ENCODE measurements around the gene FOXF2. TPM values are rescaled to one million over a fixed set of nuclear protein-coding genes. Genes with fewer than 3 reads are reported as not detected.
A peak's percentile ranks its signal among the peaks of the same experiment; 100 is the strongest.
"Not testable (repeated sequence)": the region's sequence is repeated elsewhere in the genome, so short reads cannot be mapped to it uniquely, and the experiment has no call there.

FOXF2 gene
- 48.2 and 51.6 TPM in 2 replicates for total RNA-seq (2014; rRNA removed; shearing (Covaris generic))

DNA sequence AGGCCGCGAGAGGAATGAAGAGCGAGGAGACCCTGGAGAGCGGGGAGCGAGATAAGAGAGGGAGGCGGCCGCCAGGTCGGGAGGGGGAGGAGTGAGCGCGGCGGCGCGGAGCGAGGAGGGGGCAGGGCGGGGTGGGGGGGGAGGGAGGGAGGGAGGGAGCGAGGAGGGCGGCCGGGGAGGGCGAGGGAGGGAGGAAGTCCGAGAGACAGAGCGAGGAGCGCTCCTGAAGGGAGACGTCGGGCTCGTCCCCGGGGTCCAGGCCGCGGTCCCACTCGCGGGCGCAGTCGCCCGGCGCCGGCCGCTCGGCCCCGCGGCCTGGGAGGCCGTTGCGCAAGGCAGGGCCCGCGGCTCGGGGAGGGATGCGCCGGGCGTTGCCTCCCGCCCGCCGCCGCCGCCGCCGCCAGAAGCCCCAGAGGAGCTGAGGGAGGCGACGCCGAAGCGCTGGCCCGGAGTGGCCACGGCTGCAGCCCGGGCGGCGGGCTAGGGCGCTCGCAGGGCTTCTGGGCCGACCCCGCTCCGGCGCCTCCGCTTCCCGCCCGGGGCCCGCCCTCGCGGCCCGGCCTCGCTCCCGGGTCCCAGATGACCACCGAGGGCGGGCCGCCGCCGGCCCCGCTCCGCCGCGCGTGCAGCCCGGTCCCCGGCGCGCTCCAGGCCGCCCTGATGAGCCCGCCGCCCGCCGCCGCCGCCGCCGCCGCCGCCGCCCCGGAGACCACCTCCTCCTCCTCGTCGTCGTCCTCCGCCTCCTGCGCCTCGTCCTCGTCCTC is at the start of gene FOXF2:
Gene FOXF2 (plus strand): TSS at position 208 of the 764 bp plus-strand sequence. CDS start 372 bp downstream, at position 580.
- DNase-seq (ENCODE audit: low read depth in 1 of 2, low spot score in 2 of 2), result peak in 1 of 2 experiments; percentile 92
- H3K4me1 ChIP-seq (replicated peaks), result peaks cover 36% of the 10 kb centered on the region
- peak within 1 kb of the TSS; percentile 67 for H3K27ac ChIP-seq
- H3K36me3 ChIP-seq, result peaks cover 52% of the 10 kb centered on the region
- no peaks in the 10 kb centered on the region for H3K27me3 ChIP-seq (replicated peaks)
- H3K9me3 ChIP-seq (replicated peaks), result no peaks in the 10 kb centered on the region
- H3K4me3 ChIP-seq, result peak within 1 kb of the TSS; percentile 83

DNA sequence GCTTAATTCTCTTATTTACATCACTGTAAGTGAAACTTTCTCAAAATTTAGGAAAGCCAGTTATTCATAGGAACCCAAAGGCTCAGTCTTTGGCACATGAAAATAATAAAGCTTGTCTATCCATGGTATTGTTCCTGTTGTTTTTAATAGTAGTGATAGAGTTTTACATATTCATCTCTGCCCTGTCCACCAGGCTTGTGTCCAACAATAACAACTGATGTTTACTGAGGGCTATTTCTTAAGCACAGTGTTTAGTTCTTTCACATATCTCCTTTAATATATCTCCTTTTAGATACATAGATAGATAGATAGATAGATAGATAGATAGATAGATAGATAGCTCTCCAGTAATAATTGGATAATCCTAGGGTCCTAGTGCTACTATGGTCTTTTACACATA is 43.3 kb upstream of the FOXF2 start:
- H3K36me3 ChIP-seq, result 0 out of 2 replicates have a peak, but pooled peaks cover 3% of the 10 kb centered on the region
- H3K4me1 ChIP-seq (replicated peaks), result peaks cover 11% of the 10 kb centered on the region
- no peak overlapping the region for H3K27ac ChIP-seq
- no peak overlapping the region for H3K4me3 ChIP-seq
- H3K9me3 ChIP-seq (replicated peaks), result peaks cover 3% of the 10 kb centered on the region; the same call in 1 of the 2 replicates
- no peaks in the 10 kb centered on the region for H3K27me3 ChIP-seq (replicated peaks)
- no peak for DNase-seq (ENCODE audit: low read depth in 1 of 2, low spot score in 2 of 2)

- no peaks in the 10 kb centered on the region for H3K27me3 ChIP-seq (replicated peaks)
- peaks cover 11% of the 10 kb centered on the region for H3K4me1 ChIP-seq (replicated peaks)
- peaks cover 4% of the 10 kb centered on the region for H3K9me3 ChIP-seq (replicated peaks)
- no peak for DNase-seq (ENCODE audit: low read depth in 1 of 2, low spot score in 2 of 2)
- 0 out of 2 replicates have a peak, but pooled peaks cover 3% of the 10 kb centered on the region for H3K36me3 ChIP-seq
- H3K4me3 ChIP-seq, result no peak overlapping the region
- H3K27ac ChIP-seq, result no peak overlapping the region
Observed at GRCh38 chr6:1346558-1347091, 42.8 kb upstream of the FOXF2 start.

DNA sequence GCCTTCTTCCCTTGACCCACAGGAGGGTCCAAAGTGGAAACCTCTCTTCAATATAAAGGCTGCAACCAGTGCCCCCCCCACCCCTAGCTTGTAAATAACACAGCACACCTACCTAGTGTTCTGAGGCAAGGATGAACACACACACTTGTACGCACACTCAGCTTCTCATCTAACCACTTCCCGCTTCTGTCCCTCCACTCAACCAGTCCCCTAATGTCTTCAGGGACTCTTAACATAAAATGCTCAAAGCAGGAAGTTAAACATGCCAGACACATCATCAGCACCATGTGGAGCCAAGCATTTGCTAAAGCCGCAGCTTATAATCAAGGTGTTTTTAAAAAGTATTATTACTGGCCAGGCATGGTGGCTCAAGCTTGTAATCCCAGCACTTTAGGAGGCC is 42.2 kb upstream of the FOXF2 start:
- Histone ChIP-seq H3K36me3 (0 out of 2 replicates have a peak, but pooled peaks cover 3% of the 10 kb centered on the region), H3K27ac (no peak overlapping the region)

DNA sequence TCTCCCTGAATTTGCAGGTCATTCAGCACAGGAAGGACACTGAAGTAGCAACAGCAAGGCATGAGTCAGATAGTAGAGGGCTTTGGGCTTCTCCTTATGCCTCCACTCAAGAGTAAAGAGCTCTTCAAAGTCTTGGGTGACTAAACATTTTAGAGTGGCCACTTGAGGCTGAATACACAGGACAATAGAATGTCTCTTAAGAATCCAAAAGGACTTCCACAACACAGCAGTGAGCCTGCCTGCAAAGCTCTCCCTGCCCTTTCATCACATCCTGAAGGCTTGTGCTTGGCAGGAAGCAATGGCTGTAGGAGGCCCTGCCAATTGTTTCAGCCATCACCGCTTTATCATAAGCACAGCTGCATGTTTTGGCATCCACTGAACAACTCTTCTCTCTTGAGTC is 40.7 kb upstream of the FOXF2 start:
- Histone ChIP-seq H3K4me3 (no peak overlapping the region), H3K4me1 (replicated peaks) (peaks cover 11% of the 10 kb centered on the region), H3K27me3 (replicated peaks) (no peaks in the 10 kb centered on the region), H3K9me3 (replicated peaks) (peaks cover 10% of the 10 kb centered on the region), H3K27ac (no peak overlapping the region), H3K36me3 (0 out of 2 replicates have a peak, but pooled peaks cover 3% of the 10 kb centered on the region)
- peak; percentile 62 to 64 for DNase-seq (ENCODE audit: low read depth in 1 of 2, low spot score in 2 of 2)

More for the DNA sequence above, 42.2 kb upstream of the FOXF2 start:
- H3K27me3 ChIP-seq (replicated peaks), result no peaks in the 10 kb centered on the region
- H3K4me3 ChIP-seq, result no peak overlapping the region
- peaks cover 9% of the 10 kb centered on the region for H3K9me3 ChIP-seq (replicated peaks)
- H3K4me1 ChIP-seq (replicated peaks), result peaks cover 11% of the 10 kb centered on the region
- no peak for DNase-seq (ENCODE audit: low read depth in 1 of 2, low spot score in 2 of 2)

DNA sequence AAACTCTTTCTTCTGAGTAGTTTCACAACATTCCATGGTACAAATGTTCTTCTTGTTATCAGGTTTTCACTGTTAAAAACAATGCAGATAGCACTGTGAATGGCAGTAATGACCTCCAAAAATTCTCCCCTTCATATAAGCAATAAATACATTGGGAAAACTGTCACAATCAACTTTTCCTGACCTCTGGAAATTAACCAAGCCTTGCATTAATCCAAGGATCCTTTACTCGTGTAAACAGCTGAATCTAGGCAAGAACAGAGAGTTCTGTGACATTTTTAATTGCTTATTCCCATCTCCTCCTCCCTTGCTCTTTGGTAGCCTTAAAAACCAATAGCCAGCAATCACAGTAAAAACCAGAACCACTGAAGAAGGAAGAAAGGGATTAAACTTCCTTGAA is 39.7 kb upstream of the FOXF2 start:
- Histone ChIP-seq H3K36me3 (no peaks in the 10 kb centered on the region), H3K27me3 (replicated peaks) (no peaks in the 10 kb centered on the region), H3K9me3 (replicated peaks) (peaks cover 6% of the 10 kb centered on the region), H3K4me1 (replicated peaks) (peaks cover 11% of the 10 kb centered on the region), H3K4me3 (no peak overlapping the region), H3K27ac (no peak overlapping the region)
- no peak for DNase-seq (ENCODE audit: low read depth in 1 of 2, low spot score in 2 of 2)

DNA sequence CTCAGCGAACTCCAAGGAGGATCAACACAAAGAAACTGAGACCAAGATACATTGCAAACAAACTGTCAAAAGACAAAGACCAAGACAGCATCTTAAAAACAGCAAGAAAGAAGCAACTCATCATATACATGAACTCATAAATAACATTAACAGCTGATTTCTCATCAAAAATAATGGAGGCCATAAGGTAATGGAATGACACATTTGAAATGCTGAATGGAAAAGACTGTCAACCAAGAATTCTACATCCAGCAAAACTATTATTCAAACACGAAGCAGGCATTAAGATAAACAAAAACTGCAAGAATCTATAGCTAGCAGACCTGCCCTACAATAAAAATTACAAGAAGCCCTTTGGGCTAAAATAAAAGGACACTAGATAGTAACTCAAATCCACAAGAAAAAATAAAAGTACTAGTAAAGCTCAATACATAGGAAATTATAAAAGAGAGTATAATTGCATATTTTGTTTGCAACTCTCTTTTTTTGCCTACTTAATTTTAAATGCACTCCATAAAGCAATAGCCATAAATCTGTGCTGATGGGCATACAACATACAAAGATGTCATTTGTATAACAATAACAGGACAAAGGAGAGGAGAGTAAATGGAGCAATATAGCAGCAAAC is 37.9 kb upstream of the FOXF2 start:
- no peak overlapping the region for H3K4me3 ChIP-seq
- H3K4me1 ChIP-seq (replicated peaks), result peaks cover 10% of the 10 kb centered on the region
- no peaks in the 10 kb centered on the region for H3K27me3 ChIP-seq (replicated peaks)
- no peak overlapping the region for H3K27ac ChIP-seq
- DNase-seq (ENCODE audit: low read depth in 1 of 2, low spot score in 2 of 2), result no peak
- H3K36me3 ChIP-seq, result no peaks in the 10 kb centered on the region
- H3K9me3 ChIP-seq (replicated peaks), result peaks cover 6% of the 10 kb centered on the region

GRCh38 chr6:1355068-1355467 is 34.3 kb upstream of the FOXF2 start:
- DNase-seq (ENCODE audit: low read depth in 1 of 2, low spot score in 2 of 2); H3K4me3 ChIP-seq; H3K27ac ChIP-seq; H3K36me3 ChIP-seq; H3K9me3 ChIP-seq (replicated peaks); H3K27me3 ChIP-seq (replicated peaks); H3K4me1 ChIP-seq (replicated peaks): not testable (repeated sequence)

DNA sequence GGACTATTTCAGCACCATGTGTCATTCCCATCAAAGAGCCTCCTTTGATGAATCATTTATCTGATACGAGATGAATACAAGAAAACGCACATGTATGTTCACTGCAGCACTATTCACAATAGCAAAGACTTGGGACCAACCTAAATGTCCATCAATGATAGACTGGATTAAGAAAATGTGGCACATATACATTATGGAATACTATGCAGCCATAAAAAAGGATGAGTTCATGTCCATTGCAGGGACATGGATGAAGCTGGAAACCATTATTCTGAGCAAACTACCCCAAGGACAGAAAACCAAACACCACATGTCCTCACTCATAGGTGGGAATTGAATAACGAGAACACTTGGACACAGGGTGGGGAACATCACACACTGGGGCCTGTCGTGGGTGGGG is 27.7 kb upstream of the FOXF2 start:
- H3K27ac ChIP-seq; H3K36me3 ChIP-seq; H3K27me3 ChIP-seq (replicated peaks); H3K4me3 ChIP-seq; H3K9me3 ChIP-seq (replicated peaks); DNase-seq (ENCODE audit: low read depth in 1 of 2, low spot score in 2 of 2): not testable (repeated sequence)
- H3K4me1 ChIP-seq (replicated peaks), result peaks cover 11% of the 10 kb centered on the region

DNA sequence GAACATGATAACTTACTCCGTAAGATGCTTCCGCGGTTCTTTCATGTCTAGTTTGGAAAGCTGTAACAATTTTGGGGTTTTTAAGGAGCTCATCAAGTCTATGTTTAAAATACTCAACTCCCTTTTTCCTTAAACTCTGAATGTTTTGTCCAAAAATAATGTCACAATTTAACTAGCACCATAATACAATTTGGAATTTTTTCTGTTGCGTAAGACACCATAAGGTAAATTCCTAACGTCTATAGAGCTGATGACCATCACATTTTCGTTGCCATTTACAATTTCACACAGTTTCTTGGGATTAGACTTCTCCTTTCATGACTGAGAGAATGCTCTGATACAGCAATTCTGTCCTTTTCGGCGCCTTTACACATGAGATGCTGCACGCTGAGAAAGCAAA is 26.7 kb upstream of the FOXF2 start:
- Histone ChIP-seq H3K27me3 (replicated peaks) (no peaks in the 10 kb centered on the region; the same call in 1 of the 2 replicates), H3K9me3 (replicated peaks) (no peaks in the 10 kb centered on the region), H3K4me1 (replicated peaks) (peaks cover 19% of the 10 kb centered on the region), H3K27ac (no peak overlapping the region), H3K4me3 (no peak overlapping the region), H3K36me3 (0 out of 2 replicates have a peak, but pooled peaks cover 3% of the 10 kb centered on the region)
- no peak for DNase-seq (ENCODE audit: low read depth in 1 of 2, low spot score in 2 of 2)

DNA sequence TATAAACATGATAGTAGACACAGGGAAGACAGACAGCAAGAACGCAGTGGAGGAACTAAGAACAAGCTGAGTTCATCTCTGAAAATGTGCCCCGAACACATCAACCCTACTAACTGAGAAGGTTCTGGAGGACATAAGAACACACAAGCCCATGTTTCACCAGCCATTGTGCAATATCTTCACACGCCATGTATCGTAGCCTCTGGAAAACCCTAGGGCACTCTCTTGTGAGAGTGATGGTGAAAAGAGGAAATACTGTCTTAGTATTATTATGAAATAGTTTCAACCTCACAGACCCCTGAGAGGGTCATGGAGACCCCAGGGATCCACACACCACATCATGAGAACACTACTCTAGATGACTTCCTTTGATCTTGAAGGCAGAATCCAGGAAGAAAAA is 26.1 kb upstream of the FOXF2 start:
- no peaks in the 10 kb centered on the region for H3K9me3 ChIP-seq (replicated peaks)
- no peak overlapping the region for H3K27ac ChIP-seq
- H3K27me3 ChIP-seq (replicated peaks), result no peaks in the 10 kb centered on the region; the same call in 1 of the 2 replicates
- 0 out of 2 replicates have a peak, but pooled peaks cover 3% of the 10 kb centered on the region for H3K36me3 ChIP-seq
- no peak overlapping the region for H3K4me3 ChIP-seq
- peaks cover 19% of the 10 kb centered on the region for H3K4me1 ChIP-seq (replicated peaks)
- DNase-seq (ENCODE audit: low read depth in 1 of 2, low spot score in 2 of 2), result no peak

DNA sequence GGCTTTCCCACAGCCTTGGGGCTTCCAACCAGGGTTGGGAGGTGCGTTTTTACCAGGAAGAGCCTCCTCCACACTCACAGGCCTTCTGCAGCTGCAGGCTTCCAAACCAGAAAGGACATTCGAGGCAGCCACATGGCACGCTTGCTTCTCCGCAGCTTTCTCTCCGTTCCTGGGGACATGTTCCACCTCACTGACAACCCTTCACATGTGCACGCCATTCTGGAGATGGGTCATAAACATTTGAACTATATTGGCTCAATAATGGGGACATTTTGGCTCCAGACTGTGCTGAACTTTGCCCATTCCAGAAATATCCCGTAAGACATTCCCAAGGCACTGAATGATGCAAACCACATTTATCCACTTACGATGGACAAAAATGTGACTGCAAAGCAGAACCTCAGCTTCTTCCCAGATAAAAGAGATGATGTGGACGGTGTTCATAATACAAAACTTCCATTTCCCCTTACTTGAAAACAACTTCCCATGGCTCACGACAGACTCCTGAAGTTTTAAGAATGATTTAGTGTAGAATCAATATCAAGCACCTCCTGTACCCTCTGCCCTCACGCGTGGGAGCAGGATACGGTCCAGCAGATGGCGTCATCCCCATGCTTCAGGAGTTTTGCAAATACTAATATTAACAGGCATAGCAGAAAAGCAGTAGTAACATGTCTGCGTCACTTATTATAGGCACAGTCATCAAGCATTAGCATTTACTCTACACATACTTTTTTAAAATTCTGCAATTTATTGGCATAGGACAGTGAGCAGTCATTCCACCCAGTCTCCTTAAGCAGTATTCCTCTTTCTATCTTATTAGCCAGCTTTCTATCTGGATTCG is 25.4 kb upstream of the FOXF2 start:
- H3K27ac ChIP-seq, result no peak overlapping the region
- DNase-seq (ENCODE audit: low read depth in 1 of 2, low spot score in 2 of 2), result peak; percentile 42 to 49
- no peak overlapping the region for H3K4me3 ChIP-seq

GRCh38 chr6:1364791-1365190 is 24.6 kb upstream of the FOXF2 start:
- no peak overlapping the region for H3K27ac ChIP-seq
- H3K36me3 ChIP-seq, result 0 out of 2 replicates have a peak, but pooled peaks cover 3% of the 10 kb centered on the region

More for the DNA sequence above, 25.4 kb upstream of the FOXF2 start:
- Histone ChIP-seq H3K4me1 (replicated peaks) (peaks cover 19% of the 10 kb centered on the region), H3K36me3 (0 out of 2 replicates have a peak, but pooled peaks cover 3% of the 10 kb centered on the region), H3K9me3 (replicated peaks) (no peaks in the 10 kb centered on the region), H3K27me3 (replicated peaks) (no peaks in the 10 kb centered on the region; the same call in 1 of the 2 replicates)

More at GRCh38 chr6:1364791-1365190, 24.6 kb upstream of the FOXF2 start:
- no peak for DNase-seq (ENCODE audit: low read depth in 1 of 2, low spot score in 2 of 2)
- Histone ChIP-seq H3K4me3 (no peak overlapping the region), H3K4me1 (replicated peaks) (peaks cover 19% of the 10 kb centered on the region), H3K9me3 (replicated peaks) (no peaks in the 10 kb centered on the region), H3K27me3 (replicated peaks) (no peaks in the 10 kb centered on the region; the same call in 1 of the 2 replicates)

Data from SJSA1 (cell line).